Astrocyte (in vitro differentiated cells and primary cell): ENCODE data around the gene ACOT12. TPM values are rescaled to one million over a fixed set of nuclear protein-coding genes. Genes with fewer than 3 reads are reported as not detected.

ENCODE experiments used
- DNase-seq: peaks from one replicate; pipeline ENCODE4 v3.0.0-alpha.2; 2010; ENCODE audit warnings: low read depth
- FAIRE-seq: peaks from 2 replicates; lab custom pipeline; 2011; peaks lifted over from hg19 to GRCh38; lab: Jason Lieb, UNC
- H2AFZ ChIP-seq: 2 replicates; pipeline ENCODE4 v1.6.0; 2012; ENCODE audit warnings: low read depth, low read length, inconsistent platforms
- H3K27ac ChIP-seq: 2 replicates; pipeline ENCODE4 v1.5.1; 2011; ENCODE audit warnings: low read depth, low read length, inconsistent platforms
- H3K27me3 ChIP-seq: 2 replicates; pipeline ENCODE4 v1.6.0; 2011; ENCODE audit warnings: low read length, inconsistent platforms; ENCODE audit not compliant: insufficient read depth
- H3K36me3 ChIP-seq: 2 replicates; pipeline ENCODE4 v1.5.1; 2011; ENCODE audit warnings: low read length, inconsistent platforms; ENCODE audit not compliant: insufficient read depth
- H3K4me1 ChIP-seq: 2 replicates; pipeline ENCODE4 v1.5.1; 2011; ENCODE audit warnings: low read length, inconsistent platforms; ENCODE audit not compliant: insufficient read depth
- H3K4me2 ChIP-seq: 2 replicates; pipeline ENCODE4 v1.6.0; 2012; ENCODE audit warnings: low read length, inconsistent platforms
- H3K4me3 ChIP-seq: 2 replicates; pipeline ENCODE4 v1.5.1; 2011; ENCODE audit warnings: low read depth, mild to moderate bottlenecking, low read length, inconsistent platforms; ENCODE audit not compliant: insufficient read depth
- H3K79me2 ChIP-seq: 2 replicates; pipeline ENCODE4 v1.6.0; 2012; ENCODE audit warnings: mild to moderate bottlenecking, low read length, inconsistent platforms; ENCODE audit not compliant: insufficient read depth
- H3K9ac ChIP-seq: 2 replicates; pipeline ENCODE4 v1.6.0; 2012; ENCODE audit warnings: mild to moderate bottlenecking, low read length, inconsistent platforms
- H3K9me3 ChIP-seq: 2 replicates; pipeline ENCODE4 v1.5.1; 2012; ENCODE audit warnings: low read depth, mild to moderate bottlenecking, low read length, inconsistent platforms; ENCODE audit not compliant: insufficient read depth
- H4K20me1 ChIP-seq: 2 replicates; pipeline ENCODE4 v1.6.0; 2012; ENCODE audit warnings: low read length, inconsistent platforms; ENCODE audit not compliant: insufficient read depth
- H3K27ac Mint-ChIP-seq: one replicate; pipeline ENCODE4 v1.8.0; 2021; ENCODE audit warnings: mild to moderate bottlenecking, mixed read lengths; ENCODE audit not compliant: unreplicated experiment
- H3K27me3 Mint-ChIP-seq: one replicate; pipeline ENCODE4 v1.8.0; 2021; ENCODE audit warnings: low read depth, mixed read lengths; ENCODE audit not compliant: unreplicated experiment
- H3K36me3 Mint-ChIP-seq: one replicate; pipeline ENCODE4 v1.8.0; 2021; ENCODE audit warnings: low read depth, mixed read lengths; ENCODE audit not compliant: unreplicated experiment
- H3K4me1 Mint-ChIP-seq: one replicate; pipeline ENCODE4 v1.8.0; 2021; ENCODE audit warnings: low read depth, mixed read lengths; ENCODE audit not compliant: unreplicated experiment
- H3K4me3 Mint-ChIP-seq: one replicate; pipeline ENCODE4 v1.8.0; 2021; ENCODE audit warnings: mild to moderate bottlenecking, moderate library complexity, mixed read lengths; ENCODE audit not compliant: unreplicated experiment
- H3K9me3 Mint-ChIP-seq: one replicate; pipeline ENCODE4 v1.8.0; 2021; ENCODE audit warnings: mild to moderate bottlenecking, mixed read lengths; ENCODE audit not compliant: unreplicated experiment
- EZH2 ChIP-seq: IDR thresholded peaks from 2 replicates; pipeline ENCODE4 v1.6.1; 2012; ENCODE audit warnings: mild to moderate bottlenecking, low read length, inconsistent platforms; ENCODE audit not compliant: insufficient read depth
- total RNA-seq: library from RNA; stranded (reverse); gene quantifications from 2 replicates; pipeline ENCODE4 v1.2.1, GENCODE V29; 2021
- TF ChIP-seq, protein P1 (sequence below): IDR thresholded peaks from 2 replicates; pipeline ENCODE4 v1.5.1; 2011; ENCODE audit warnings: low read depth, mild to moderate bottlenecking, inconsistent platforms, low read length, moderate library complexity; ENCODE audit not compliant: insufficient read depth

ACOT12 gene
- total RNA-seq, 1 donor from 2014 or later, result 0.09 TPM

GRCh38 chr5:81313686-81314085 is 80.2 kb downstream of the ACOT12 start:
- no peak overlapping the region for H3K27ac Mint-ChIP-seq
- H3K9me3 ChIP-seq, result no peaks in the 10 kb centered on the region
- DNase-seq (peak; percentile 17), FAIRE-seq (no peak)
- no peaks in the 10 kb centered on the region for H3K79me2 ChIP-seq
- no peak overlapping the region for H3K4me3 ChIP-seq
- H3K4me1 Mint-ChIP-seq, result no peaks in the 10 kb centered on the region
- H3K27me3 ChIP-seq, result no peaks in the 10 kb centered on the region
- no peaks in the 10 kb centered on the region for H4K20me1 ChIP-seq
- H3K36me3 Mint-ChIP-seq, result peaks cover 5% of the 10 kb centered on the region
- no peaks in the 10 kb centered on the region for H3K27me3 Mint-ChIP-seq
- peaks cover 3% of the 10 kb centered on the region for H3K4me1 ChIP-seq
- no peak overlapping the region for H3K4me3 Mint-ChIP-seq
- H3K9me3 Mint-ChIP-seq, result no peaks in the 10 kb centered on the region
- no peak overlapping the region for H3K27ac ChIP-seq
- no peak overlapping the region for H2AFZ ChIP-seq
- H3K36me3 ChIP-seq, result peaks cover 22% of the 10 kb centered on the region
- no peak overlapping the region for H3K4me2 ChIP-seq
- H3K9ac ChIP-seq, result no peak overlapping the region
- TF ChIP-seq, protein P1, sequence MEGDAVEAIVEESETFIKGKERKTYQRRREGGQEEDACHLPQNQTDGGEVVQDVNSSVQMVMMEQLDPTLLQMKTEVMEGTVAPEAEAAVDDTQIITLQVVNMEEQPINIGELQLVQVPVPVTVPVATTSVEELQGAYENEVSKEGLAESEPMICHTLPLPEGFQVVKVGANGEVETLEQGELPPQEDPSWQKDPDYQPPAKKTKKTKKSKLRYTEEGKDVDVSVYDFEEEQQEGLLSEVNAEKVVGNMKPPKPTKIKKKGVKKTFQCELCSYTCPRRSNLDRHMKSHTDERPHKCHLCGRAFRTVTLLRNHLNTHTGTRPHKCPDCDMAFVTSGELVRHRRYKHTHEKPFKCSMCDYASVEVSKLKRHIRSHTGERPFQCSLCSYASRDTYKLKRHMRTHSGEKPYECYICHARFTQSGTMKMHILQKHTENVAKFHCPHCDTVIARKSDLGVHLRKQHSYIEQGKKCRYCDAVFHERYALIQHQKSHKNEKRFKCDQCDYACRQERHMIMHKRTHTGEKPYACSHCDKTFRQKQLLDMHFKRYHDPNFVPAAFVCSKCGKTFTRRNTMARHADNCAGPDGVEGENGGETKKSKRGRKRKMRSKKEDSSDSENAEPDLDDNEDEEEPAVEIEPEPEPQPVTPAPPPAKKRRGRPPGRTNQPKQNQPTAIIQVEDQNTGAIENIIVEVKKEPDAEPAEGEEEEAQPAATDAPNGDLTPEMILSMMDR, result no peak
- TF ChIP-seq EZH2, result no peak

DNA sequence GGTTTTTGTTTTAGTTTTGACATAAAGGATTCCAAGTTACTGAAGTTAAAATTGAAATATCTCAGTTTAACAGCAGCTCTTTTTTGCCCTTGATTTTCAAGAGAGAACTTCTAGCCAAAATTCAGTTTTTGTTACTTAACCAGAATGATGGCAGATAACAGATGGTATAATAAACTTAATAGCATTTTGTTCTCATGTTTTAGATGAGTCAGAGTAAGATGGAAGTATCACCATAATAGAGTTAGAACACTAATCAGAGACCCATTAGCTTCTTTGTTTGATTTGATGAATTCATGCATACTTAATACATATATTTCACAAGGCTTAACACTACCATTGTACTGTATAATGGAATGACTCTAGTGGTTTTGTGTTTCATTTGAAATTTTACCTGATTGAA is 80.7 kb downstream of the ACOT12 start:
- no peak overlapping the region for H3K27ac ChIP-seq
- H3K9ac ChIP-seq, result no peak overlapping the region
- no peaks in the 10 kb centered on the region for H3K27me3 Mint-ChIP-seq
- H4K20me1 ChIP-seq, result no peaks in the 10 kb centered on the region
- FAIRE-seq (no peak), DNase-seq (no peak)
- no peak overlapping the region for H3K4me3 ChIP-seq
- no peak overlapping the region for H3K4me2 ChIP-seq
- no peaks in the 10 kb centered on the region for H3K9me3 Mint-ChIP-seq
- H3K4me3 Mint-ChIP-seq, result no peak overlapping the region
- no peak for TF ChIP-seq EZH2
- TF ChIP-seq, protein P1, result no peak
- no peaks in the 10 kb centered on the region for H3K27me3 ChIP-seq
- H2AFZ ChIP-seq, result no peak overlapping the region
- no peaks in the 10 kb centered on the region for H3K79me2 ChIP-seq
- peaks cover 3% of the 10 kb centered on the region for H3K4me1 ChIP-seq
- H3K27ac Mint-ChIP-seq, result no peak overlapping the region
- no peaks in the 10 kb centered on the region for H3K9me3 ChIP-seq
- H3K4me1 Mint-ChIP-seq, result no peaks in the 10 kb centered on the region
- peaks cover 5% of the 10 kb centered on the region for H3K36me3 Mint-ChIP-seq
- H3K36me3 ChIP-seq, result peaks cover 22% of the 10 kb centered on the region

- Histone ChIP-seq H3K9me3 (no peaks in the 10 kb centered on the region), H3K79me2 (peaks cover 17% of the 10 kb centered on the region), H4K20me1 (no peaks in the 10 kb centered on the region), H3K27me3 (no peaks in the 10 kb centered on the region), H3K4me3 (no peak overlapping the region), H3K4me1 (peaks cover 3% of the 10 kb centered on the region), H3K4me2 (no peak overlapping the region), H3K36me3 (peaks cover 22% of the 10 kb centered on the region), H3K9ac (no peak overlapping the region), H3K27ac (no peak overlapping the region), H2AFZ (no peak overlapping the region)
- FAIRE-seq (no peak), DNase-seq (no peak)
- TF ChIP-seq EZH2, result no peak
- TF ChIP-seq, protein P1, result no peak
- Mint-ChIP-seq H3K4me3 (no peak overlapping the region), H3K4me1 (peaks cover 2% of the 10 kb centered on the region), H3K27ac (no peak overlapping the region), H3K36me3 (peaks cover 5% of the 10 kb centered on the region), H3K27me3 (no peaks in the 10 kb centered on the region), H3K9me3 (no peaks in the 10 kb centered on the region)
Measured at GRCh38 chr5:81310402-81311063, 83.4 kb downstream of the ACOT12 start.
